ENCODE measurements around the gene B3GALT6.

DNA sequence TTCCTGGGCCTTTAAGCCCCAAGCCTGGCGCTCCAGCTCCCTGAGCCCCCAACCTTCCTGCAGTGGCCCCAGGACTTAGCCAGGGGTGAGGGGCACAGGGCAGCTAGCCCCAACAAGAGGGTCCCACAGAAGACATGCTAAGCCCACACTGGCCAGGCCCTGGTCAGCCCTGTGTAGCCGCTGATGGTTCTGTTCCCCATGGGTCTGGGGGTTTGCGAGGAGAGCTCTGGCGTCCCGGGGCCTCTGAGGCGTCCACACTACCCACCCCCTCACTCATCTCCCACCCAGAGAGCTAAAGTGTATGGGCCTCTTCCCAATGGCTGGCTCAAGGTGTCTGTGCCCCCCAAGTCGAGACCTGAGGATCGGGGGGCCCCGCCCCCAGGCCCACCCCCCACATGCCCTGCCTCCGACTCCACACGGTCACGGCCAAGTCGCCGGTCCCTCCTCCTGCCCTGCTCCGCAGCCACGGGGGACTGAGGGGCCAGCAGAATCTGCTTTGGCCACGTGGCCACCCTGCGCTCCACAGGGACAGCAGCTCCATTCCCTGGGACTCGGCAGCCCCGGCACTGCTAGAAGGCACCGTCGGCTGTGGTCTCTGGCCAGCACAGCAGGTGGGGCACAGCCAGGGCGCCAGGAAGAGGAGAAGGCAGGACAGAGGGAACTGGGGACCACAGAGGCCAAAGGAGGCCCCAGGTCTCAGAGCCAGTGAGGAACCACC is 33.5 kb upstream of the B3GALT6 start:
- no peak for TF ChIP-seq POLR2AphosphoS5 (IDR thresholded peaks at IDR 0.05; ENCODE audit: low read depth, low read length)
- TF ChIP-seq POLR2A (IDR thresholded peaks at IDR 0.05; ENCODE audit: low read depth, low read length), result no peak

All from GM12891 (cell line).